Measurements from ENCODE around the gene LMF1. TPM values are rescaled to one million over a fixed set of nuclear protein-coding genes. Genes with fewer than 3 reads are reported as not detected.

The LMF1 gene
- total RNA-seq, 4 donors from 2014 or later, result 14.9 to 33.7 (median 27.1) TPM

DNA sequence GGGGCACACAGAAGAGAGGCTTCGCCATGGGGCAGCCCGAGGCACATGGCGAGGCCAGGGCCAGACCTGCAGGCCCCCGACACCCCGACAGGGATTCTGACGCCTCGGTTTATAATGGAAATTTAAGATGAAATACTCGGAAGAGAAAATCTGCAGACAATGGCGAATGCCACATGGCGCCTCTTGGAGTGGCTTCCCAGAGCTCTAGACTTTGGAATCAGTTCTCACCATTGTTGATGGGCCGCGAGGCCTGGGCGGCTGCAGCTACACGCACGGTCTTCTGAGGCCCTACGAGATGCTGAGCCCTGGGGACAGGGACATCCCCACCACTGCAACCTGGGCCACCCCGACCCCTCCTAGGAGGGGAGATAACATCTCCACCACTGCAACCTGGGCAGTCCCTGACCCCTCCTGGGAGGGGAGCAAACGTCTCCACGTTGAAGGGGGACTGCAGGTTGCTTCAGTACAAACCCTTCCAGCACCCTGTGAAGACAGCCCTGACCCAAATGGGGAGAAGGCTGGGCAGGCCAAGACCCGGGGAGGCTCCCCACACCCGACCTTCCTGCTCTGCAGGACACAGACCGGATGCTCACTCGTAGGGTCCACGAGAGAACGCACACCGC lies 56.9 kb downstream of the LMF1 start:
- no peak for DNase-seq (ENCODE audit: low spot score)
- no peak for TF ChIP-seq CTCF (IDR thresholded peaks at IDR 0.05)
- ATAC-seq (ENCODE audit: low FRiP score), result no peak

- no peak for TF ChIP-seq CTCF (IDR thresholded peaks at IDR 0.05)
- DNase-seq (ENCODE audit: low spot score) (no peak), ATAC-seq (ENCODE audit: low FRiP score) (no peak)
Measured at GRCh38 chr16:912684-913613, 57.8 kb downstream of the LMF1 start.

DNA sequence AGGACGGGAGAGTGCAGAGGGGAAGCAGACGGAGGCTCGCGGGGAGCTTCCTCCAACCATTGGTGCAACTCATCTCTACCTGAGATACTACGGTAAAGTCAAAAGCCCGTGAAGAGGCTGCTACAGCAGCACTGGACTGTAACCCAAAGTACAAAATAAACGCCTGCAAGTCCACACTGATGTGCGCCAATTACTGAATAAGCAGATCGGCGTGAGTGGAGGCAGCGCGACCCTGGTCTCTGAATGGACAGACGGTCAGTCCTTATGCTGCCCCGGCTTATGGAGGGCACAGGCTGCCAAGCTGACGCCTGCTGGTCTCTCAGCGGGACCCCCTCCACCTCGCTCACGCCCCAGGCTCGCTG lies 58.5 kb downstream of the LMF1 start:
- DNase-seq (ENCODE audit: low spot score), result no peak
- no peak for TF ChIP-seq CTCF (IDR thresholded peaks at IDR 0.05)
- ATAC-seq (ENCODE audit: low FRiP score), result no peak

DNA sequence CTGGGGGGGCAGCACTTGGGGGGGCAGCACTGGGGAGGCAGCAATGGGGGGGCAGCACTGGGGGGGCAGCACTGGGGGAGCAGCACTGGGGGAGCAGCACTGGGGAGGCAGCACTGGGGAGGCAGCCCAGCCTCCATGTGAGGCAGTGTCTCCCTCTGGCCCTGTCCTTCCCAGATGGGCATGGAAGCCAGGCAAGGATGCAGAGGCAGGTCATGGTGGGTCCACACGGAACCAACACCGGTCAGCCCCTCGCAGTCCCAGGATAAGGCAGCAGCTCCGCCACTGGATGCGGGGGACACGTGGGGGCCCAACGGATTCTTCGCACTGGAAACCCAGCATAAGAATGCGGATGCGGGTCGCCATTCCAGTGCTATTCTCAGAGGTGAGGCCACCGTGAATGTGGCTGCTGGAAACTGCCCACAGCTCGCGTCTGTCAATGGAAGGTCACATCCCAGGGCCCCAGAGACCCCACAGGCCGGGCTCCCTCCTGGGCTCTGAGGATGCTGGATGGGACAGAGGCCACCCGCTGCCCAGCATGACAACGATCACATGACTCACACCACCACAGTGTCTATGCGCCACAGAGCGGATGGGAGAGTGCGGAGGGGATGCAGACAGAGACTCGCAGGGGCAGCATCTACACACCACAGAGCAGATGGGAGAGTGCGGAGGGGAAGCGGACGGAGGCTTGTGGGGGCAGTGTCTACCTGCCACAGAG lies 59.0 kb downstream of the LMF1 start:
- no peak for TF ChIP-seq CTCF (IDR thresholded peaks at IDR 0.05)
- ATAC-seq (ENCODE audit: low FRiP score) (no peak), DNase-seq (ENCODE audit: low spot score) (no peak)

GRCh38 chr16:911101-911500 lies 59.7 kb downstream of the LMF1 start:
- TF ChIP-seq CTCF (IDR thresholded peaks at IDR 0.05), result no peak
- DNase-seq (ENCODE audit: low spot score), result no peak
- no peak for ATAC-seq (ENCODE audit: low FRiP score)

- DNase-seq (ENCODE audit: low spot score), result no peak
Measured at GRCh38 chr16:910181-910580, 60.6 kb downstream of the LMF1 start.

More at GRCh38 chr16:910181-910580, 60.6 kb downstream of the LMF1 start:
- ATAC-seq (ENCODE audit: low FRiP score), result no peak
- TF ChIP-seq CTCF (IDR thresholded peaks at IDR 0.05), result no peak
